GM19239 (cell line): ENCODE data around the gene ITGB3BP.
"Not testable (repeated sequence)": the region's sequence is repeated elsewhere in the genome, so short reads cannot be mapped to it uniquely, and the experiment has no call there.

ENCODE experiments used
- DNase-seq: peaks from one replicate; pipeline ENCODE4 v3.0.0; 2011; ENCODE audit warnings: low spot score; ENCODE audit not compliant: insufficient read length
- FAIRE-seq: peaks from 2 replicates; lab custom pipeline; 2011; peaks lifted over from hg19 to GRCh38; lab: Jason Lieb, UNC

The ITGB3BP gene

GRCh38 chr1:63429281-63429680 is 93.7 kb downstream of the ITGB3BP start:
- no peak for FAIRE-seq
- no peak for DNase-seq

GRCh38 chr1:63428815-63429214 is 94.2 kb downstream of the ITGB3BP start:
- DNase-seq (no peak), FAIRE-seq (peak; percentile 42)

- no peak for DNase-seq
- no peak for FAIRE-seq
Observed at GRCh38 chr1:63423649-63424048, 99.4 kb downstream of the ITGB3BP start.

GRCh38 chr1:63420746-63421145 is 102.3 kb downstream of the ITGB3BP start:
- not testable (repeated sequence) for DNase-seq, FAIRE-seq

GRCh38 chr1:63418101-63418500 is 104.9 kb downstream of the ITGB3BP start:
- DNase-seq (no peak), FAIRE-seq (no peak)

GRCh38 chr1:63414691-63415365 is 108.2 kb downstream of the ITGB3BP start:
- no peak for DNase-seq
- FAIRE-seq, result no peak

GRCh38 chr1:63413394-63413793 is 109.6 kb downstream of the ITGB3BP start:
- no peak for DNase-seq
- FAIRE-seq, result no peak

GRCh38 chr1:63411066-63411465 is 112.0 kb downstream of the ITGB3BP start:
- FAIRE-seq, result no peak
- no peak for DNase-seq

GRCh38 chr1:63408331-63408730 is 114.7 kb downstream of the ITGB3BP start:
- FAIRE-seq (no peak), DNase-seq (no peak)

- FAIRE-seq (no peak), DNase-seq (no peak)
Observed at GRCh38 chr1:63407002-63407401, 116.0 kb downstream of the ITGB3BP start.

- no peak for DNase-seq
- no peak for FAIRE-seq
Observed at GRCh38 chr1:63405987-63406386, 117.0 kb downstream of the ITGB3BP start.

- DNase-seq, result no peak
- no peak for FAIRE-seq
Observed at GRCh38 chr1:63405021-63405420, 118.0 kb downstream of the ITGB3BP start.

GRCh38 chr1:63403386-63403785 is 119.6 kb downstream of the ITGB3BP start:
- FAIRE-seq (no peak), DNase-seq (no peak)

- no peak for DNase-seq
- no peak for FAIRE-seq
Observed at GRCh38 chr1:63401945-63402344, 121.1 kb downstream of the ITGB3BP start.
